HUES6 (cell line): ENCODE data around the gene SH3RF3.

Source experiments
- H3K27ac ChIP-seq: 2 replicates; pipeline ENCODE4 v1.7.0; 2013; ENCODE audit warnings: low read depth, mild to moderate bottlenecking, low read length, inconsistent platforms
- H3K27me3 ChIP-seq: 2 replicates; pipeline ENCODE4 v1.6.1; 2013; ENCODE audit warnings: low read length; ENCODE audit not compliant: control insufficient read depth, insufficient read depth
- H3K36me3 ChIP-seq: 2 replicates; pipeline ENCODE4 v1.6.1; 2013; ENCODE audit warnings: low read length; ENCODE audit not compliant: control insufficient read depth, insufficient read depth
- H3K4me1 ChIP-seq: 2 replicates; pipeline ENCODE4 v1.6.1; 2013; ENCODE audit warnings: low read length; ENCODE audit not compliant: control insufficient read depth, insufficient read depth
- H3K4me3 ChIP-seq: 2 replicates; pipeline ENCODE4 v1.5.1; 2013; ENCODE audit warnings: low read depth, low read length
- H3K9ac ChIP-seq: one replicate; pipeline ENCODE4 v1.6.1; 2013; ENCODE audit warnings: mild to moderate bottlenecking, low read length
- H3K9me3 ChIP-seq: 2 replicates; pipeline ENCODE4 v1.6.1; 2013; ENCODE audit warnings: low read depth, low read length; ENCODE audit not compliant: control insufficient read depth, insufficient read depth

SH3RF3 gene

DNA sequence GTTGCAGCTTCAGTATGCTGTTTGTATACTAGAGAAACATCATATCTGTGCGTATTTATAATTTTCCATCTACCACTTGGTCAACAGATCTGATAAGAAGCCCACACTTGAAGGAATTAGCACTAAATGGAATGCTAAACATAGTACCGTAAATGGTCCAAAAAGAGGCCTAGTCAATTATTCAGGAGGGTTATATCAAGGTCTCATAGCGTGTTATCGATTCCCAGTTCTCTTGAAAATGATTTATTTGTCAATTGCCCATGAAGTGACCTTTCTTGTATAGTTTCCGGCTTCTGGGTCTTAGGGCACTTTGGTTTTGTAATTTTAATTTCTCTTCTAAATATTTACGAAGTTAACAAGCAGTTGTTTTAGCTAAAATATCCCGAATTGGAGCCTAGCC is 18.4 kb downstream of the SH3RF3 start:
- Histone ChIP-seq H3K27ac (no peak overlapping the region), H3K4me1 (no peaks in the 10 kb centered on the region), H3K4me3 (no peak overlapping the region), H3K27me3 (no peaks in the 10 kb centered on the region), H3K9ac (no peak overlapping the region), H3K9me3 (no peaks in the 10 kb centered on the region), H3K36me3 (no peaks in the 10 kb centered on the region)

DNA sequence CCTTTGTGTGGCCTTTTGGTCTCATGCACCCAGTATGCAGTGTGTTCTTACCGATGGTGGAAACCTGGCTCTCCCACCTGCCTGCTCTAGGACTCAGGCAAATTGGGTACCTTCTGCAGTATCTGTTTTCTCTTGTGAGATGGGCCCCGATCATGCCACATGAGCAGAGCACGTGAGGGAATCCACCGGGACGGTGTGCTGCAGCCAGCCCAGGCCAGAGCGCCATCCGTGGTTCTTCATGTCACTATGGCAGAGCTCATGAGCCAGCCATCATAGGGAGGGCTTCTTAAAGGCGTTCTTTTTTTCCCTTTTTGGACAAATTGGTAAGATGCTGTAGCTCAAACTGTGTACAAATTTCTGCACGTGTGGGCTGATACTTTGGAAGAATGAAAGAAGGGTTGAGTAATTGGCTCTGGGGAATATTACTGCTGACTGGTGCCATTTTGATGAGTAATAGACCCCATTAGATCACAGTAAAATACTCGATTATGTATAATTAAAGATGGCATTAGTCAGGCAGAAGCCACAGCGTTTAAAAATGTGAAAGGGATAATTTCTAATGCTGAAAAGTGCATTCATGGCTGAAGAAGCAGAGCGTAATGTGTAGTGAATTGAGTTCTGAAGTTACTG is 19.2 kb downstream of the SH3RF3 start:
- Histone ChIP-seq H3K27me3 (no peaks in the 10 kb centered on the region), H3K36me3 (no peaks in the 10 kb centered on the region), H3K27ac (no peak overlapping the region), H3K4me1 (no peaks in the 10 kb centered on the region), H3K4me3 (no peak overlapping the region), H3K9ac (no peak overlapping the region), H3K9me3 (no peaks in the 10 kb centered on the region)

- Histone ChIP-seq H3K9me3 (no peaks in the 10 kb centered on the region), H3K27ac (no peak overlapping the region), H3K4me1 (no peaks in the 10 kb centered on the region)
These were observed 20.1 kb downstream of the SH3RF3 start for GRCh38 chr2:109148991-109149645.

GRCh38 chr2:109150559-109150958 is 21.6 kb downstream of the SH3RF3 start:
- Histone ChIP-seq H3K4me3 (no peak overlapping the region), H3K27ac (no peak overlapping the region), H3K9ac (no peak overlapping the region), H3K4me1 (no peaks in the 10 kb centered on the region), H3K27me3 (no peaks in the 10 kb centered on the region), H3K36me3 (no peaks in the 10 kb centered on the region), H3K9me3 (no peaks in the 10 kb centered on the region)

More at GRCh38 chr2:109148991-109149645, 20.1 kb downstream of the SH3RF3 start:
- no peaks in the 10 kb centered on the region for H3K36me3 ChIP-seq
- H3K9ac ChIP-seq, result no peak overlapping the region
- H3K27me3 ChIP-seq, result no peaks in the 10 kb centered on the region
- H3K4me3 ChIP-seq, result no peak overlapping the region

DNA sequence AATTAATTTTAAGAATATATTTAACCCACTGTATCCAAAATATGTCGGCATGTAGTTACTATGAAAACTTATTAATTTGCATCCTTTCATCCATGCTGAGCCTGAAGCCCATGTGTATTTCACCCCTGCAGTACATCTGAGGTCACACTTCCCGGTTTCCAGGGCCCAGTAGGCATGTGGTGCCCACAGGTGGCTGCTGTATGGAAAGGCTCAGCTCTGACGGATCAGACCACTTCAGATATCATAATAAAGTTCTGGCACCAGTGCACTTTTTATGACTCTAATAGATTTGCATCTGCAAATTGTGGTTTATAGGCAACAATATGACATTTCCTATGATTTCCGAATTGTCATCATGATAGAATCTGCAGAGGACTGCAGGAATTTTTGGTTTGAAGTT is 22.5 kb downstream of the SH3RF3 start:
- H3K4me1 ChIP-seq, result no peaks in the 10 kb centered on the region; the same call in 1 of the 2 replicates
- H3K27ac ChIP-seq, result no peak overlapping the region

DNA sequence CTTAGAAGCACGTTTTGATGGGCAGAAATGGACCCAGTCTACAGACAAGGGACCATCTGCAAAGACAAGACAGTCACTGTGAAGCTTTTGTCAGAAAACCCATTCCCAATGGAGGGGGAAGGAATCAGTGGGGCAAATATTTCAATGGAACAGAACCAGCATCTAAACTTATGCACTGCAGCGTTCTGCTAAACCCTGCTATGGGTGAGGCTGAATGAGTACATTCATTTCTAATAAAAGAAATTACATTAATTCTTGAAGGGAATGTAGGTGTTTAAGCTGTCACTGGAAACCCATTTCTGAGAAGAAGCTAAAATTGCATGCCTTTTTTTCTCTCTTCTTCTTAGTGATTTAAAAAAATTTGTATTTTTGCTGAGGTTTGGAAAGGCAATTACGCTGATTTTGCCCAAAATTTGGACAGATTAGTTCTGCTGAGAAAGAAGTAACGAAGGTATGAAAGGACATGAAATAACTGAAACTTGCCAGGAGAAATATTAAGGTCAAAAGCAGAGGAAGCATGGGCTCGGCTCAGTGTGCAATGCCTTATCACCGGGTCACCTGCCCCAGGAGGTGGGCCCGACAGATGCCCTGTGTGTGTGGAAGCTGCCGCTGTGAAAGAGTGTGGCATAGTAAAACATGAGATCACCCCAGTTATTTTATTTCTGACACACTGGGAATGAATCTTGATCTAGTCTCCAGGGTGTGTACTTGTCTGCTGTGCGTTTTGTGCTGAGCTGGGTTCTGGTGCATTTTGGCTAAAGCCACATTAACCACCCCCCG is 24.2 kb downstream of the SH3RF3 start:
- Histone ChIP-seq H3K27me3 (no peaks in the 10 kb centered on the region; the same call in 1 of the 2 replicates), H3K9me3 (no peaks in the 10 kb centered on the region), H3K36me3 (no peaks in the 10 kb centered on the region), H3K9ac (no peak overlapping the region), H3K4me3 (no peak overlapping the region), H3K4me1 (no peaks in the 10 kb centered on the region; the same call in 1 of the 2 replicates), H3K27ac (no peak overlapping the region)

More for the DNA sequence above, 22.5 kb downstream of the SH3RF3 start:
- Histone ChIP-seq H3K36me3 (no peaks in the 10 kb centered on the region), H3K9me3 (no peaks in the 10 kb centered on the region), H3K9ac (no peak overlapping the region), H3K4me3 (no peak overlapping the region), H3K27me3 (no peaks in the 10 kb centered on the region)

DNA sequence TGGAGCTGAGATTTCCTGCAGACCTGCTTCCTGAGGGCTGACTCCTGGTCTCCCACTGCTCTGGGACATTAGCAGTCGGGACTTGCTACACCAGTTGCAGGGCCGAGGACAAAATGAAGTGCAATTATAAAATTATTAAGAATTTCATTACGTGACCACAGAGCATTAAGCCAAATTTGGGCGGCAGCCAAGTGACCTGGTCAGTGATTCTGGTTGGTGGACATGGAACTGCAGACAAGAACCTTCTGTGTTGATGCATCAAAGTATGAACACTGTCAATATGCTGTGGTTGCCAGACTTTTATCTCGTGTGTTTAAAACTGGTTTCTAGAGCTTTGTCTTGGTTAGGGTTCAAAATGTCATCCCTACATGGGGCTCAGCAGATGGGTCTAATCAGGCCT is 24.8 kb downstream of the SH3RF3 start:
- Histone ChIP-seq H3K4me3 (no peak overlapping the region), H3K9ac (no peak overlapping the region), H3K4me1 (no peaks in the 10 kb centered on the region; the same call in 1 of the 2 replicates), H3K27me3 (no peaks in the 10 kb centered on the region; the same call in 1 of the 2 replicates), H3K9me3 (no peaks in the 10 kb centered on the region), H3K36me3 (no peaks in the 10 kb centered on the region), H3K27ac (no peak overlapping the region)

- no peaks in the 10 kb centered on the region; the same call in 1 of the 2 replicates for H3K27me3 ChIP-seq
- H3K9ac ChIP-seq, result no peak overlapping the region
- no peaks in the 10 kb centered on the region for H3K36me3 ChIP-seq
- no peak overlapping the region for H3K27ac ChIP-seq
- no peaks in the 10 kb centered on the region; the same call in 1 of the 2 replicates for H3K4me1 ChIP-seq
- no peak overlapping the region for H3K4me3 ChIP-seq
- H3K9me3 ChIP-seq, result no peaks in the 10 kb centered on the region
These were observed 25.2 kb downstream of the SH3RF3 start for GRCh38 chr2:109154226-109154625.

DNA sequence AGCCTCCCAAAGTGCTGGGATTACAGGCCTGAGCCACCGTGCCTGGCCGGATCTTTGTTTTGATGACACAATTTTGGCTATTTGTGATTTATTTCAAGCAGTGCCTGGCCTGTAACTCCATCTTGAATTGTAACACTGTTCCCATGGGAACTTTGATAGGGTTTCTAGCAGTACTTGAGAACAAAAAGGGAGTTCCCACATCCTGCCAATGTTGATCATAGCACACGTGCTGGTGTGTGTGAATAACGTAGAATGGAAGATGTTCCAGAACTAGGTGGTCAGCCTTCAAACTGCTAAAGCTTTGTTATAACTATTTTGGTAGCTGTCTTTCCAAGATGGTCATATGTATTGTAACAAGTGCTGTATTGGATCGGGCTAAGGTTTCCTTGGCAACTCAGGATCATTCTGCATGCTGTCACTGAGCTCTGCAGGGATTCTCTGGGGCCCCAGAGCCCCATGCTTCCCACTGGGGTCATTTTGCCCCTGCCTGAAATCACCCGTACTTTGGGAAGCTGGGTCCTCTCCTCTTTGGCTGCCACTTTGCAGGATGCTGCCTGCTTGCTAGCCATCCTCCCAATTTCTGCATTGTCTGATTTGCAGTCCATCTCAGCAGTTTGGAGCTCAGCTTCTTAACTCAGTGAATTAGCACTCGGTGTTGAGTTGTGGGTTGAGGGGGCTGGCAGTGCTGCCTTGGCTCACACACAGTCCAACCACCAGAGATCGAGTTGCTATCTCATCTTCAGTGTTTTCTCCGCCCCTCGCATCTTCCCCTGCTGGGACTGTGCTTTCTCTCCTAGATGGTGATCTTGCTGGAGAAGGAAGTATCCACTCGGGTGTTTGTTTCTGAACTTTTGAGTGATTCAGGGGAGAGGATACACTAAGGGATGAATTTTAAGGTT is 26.8 kb downstream of the SH3RF3 start:
- Histone ChIP-seq H3K27ac (no peak overlapping the region), H3K4me3 (no peak overlapping the region), H3K9me3 (no peaks in the 10 kb centered on the region), H3K4me1 (no peaks in the 10 kb centered on the region; the same call in 1 of the 2 replicates), H3K36me3 (no peaks in the 10 kb centered on the region), H3K9ac (no peak overlapping the region), H3K27me3 (no peaks in the 10 kb centered on the region; the same call in 1 of the 2 replicates)

DNA sequence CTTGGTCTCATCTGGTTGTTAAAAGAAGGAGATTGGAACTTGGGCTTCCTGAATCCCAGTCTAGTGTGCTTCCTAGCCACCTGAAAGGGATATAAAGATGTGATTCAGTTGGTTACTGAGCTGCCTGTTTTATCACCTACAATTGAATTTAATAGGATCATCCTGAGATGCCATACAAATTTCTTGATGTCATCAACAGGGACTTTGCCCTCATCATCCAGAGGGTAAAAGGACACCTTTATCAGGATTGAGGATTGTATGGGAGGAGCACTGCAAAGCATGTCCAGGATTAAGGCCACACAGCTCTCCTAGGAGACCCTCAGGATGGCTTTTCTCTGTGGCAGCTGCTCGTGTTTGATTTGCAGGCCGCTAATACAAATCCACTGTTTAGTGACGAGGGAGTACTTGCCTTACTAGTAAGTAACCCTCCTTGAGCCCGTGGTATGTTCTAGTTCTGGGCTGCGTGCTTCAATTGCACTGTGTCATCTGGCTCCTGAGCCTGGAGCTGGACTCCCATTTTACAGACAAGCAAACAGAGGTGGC is 28.6 kb downstream of the SH3RF3 start:
- H3K9me3 ChIP-seq, result no peaks in the 10 kb centered on the region
- H3K27me3 ChIP-seq, result no peaks in the 10 kb centered on the region; the same call in 1 of the 2 replicates
- no peaks in the 10 kb centered on the region for H3K36me3 ChIP-seq
- no peaks in the 10 kb centered on the region; the same call in 1 of the 2 replicates for H3K4me1 ChIP-seq
- H3K9ac ChIP-seq, result no peak overlapping the region
- H3K27ac ChIP-seq, result no peak overlapping the region
- H3K4me3 ChIP-seq, result no peak overlapping the region
